ENCODE results near the gene GZF1.

The GZF1 gene

GRCh38 chr20:23396950-23397627, 35.1 kb downstream of the GZF1 start:
- no peak for DNase-seq (ENCODE audit: insufficient read length, low spot score)
- TF ChIP-seq, protein P1, sequence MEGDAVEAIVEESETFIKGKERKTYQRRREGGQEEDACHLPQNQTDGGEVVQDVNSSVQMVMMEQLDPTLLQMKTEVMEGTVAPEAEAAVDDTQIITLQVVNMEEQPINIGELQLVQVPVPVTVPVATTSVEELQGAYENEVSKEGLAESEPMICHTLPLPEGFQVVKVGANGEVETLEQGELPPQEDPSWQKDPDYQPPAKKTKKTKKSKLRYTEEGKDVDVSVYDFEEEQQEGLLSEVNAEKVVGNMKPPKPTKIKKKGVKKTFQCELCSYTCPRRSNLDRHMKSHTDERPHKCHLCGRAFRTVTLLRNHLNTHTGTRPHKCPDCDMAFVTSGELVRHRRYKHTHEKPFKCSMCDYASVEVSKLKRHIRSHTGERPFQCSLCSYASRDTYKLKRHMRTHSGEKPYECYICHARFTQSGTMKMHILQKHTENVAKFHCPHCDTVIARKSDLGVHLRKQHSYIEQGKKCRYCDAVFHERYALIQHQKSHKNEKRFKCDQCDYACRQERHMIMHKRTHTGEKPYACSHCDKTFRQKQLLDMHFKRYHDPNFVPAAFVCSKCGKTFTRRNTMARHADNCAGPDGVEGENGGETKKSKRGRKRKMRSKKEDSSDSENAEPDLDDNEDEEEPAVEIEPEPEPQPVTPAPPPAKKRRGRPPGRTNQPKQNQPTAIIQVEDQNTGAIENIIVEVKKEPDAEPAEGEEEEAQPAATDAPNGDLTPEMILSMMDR (IDR thresholded peaks at IDR 0.05; ENCODE audit: insufficient read depth, missing control alignments) = no peak
- FAIRE-seq = no peak

DNA sequence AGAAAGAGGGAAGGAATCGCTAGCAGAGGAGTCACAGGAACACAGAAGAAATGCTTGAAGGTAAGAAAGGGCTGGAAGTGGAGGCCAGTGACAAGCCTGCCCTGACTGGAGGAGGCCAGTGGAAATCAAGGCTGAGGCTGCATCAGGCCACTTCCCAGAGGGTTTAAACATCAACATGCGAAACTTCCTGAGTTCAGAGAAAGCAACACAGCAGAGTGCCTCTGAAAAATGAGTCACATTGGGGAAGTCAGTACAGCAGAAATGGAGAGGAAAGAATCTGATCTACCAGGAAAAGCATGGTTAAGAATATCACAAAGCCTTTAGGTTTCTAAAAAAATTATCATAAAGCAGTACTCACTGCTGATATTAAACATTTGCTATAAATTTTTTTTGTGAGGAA, 36.0 kb downstream of the GZF1 start:
- no peak for DNase-seq (ENCODE audit: insufficient read length, low spot score)

DNA sequence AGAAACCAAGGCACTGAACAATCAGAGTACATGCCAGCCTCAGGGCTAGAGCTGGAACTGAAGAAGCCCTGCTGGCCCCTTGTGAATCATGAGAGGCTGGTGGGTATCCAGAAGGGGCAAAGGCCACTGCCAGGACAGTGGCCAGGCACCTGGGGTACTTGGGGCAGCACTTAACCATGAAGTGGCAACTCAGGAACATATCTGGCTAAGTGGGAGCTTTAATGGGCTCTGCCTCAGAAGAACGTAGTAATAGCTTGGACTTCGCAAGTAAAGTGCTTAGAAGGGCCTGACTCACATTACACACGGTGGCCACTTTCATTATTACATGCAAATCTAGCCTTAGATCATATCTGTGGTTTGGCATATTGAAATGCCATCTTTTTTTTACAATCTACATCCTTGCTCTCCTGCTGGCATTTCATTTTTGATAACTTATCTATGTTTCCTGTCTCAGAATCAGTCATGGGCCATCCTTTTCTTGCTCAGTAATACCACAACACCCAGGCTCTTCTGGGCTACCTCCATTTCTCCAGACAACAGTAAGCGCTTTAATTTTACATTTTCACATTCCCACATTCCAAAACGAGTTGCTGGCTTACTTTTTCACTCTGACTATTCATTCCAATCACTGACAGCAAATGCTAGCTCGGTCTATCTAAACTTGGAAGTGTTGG, 37.7 kb downstream of the GZF1 start:
- TF ChIP-seq, protein P1 (IDR thresholded peaks at IDR 0.05; ENCODE audit: insufficient read depth, missing control alignments) = no peak
- DNase-seq (ENCODE audit: insufficient read length, low spot score) (no peak), FAIRE-seq (no peak)

More for the DNA sequence above, 36.0 kb downstream of the GZF1 start:
- TF ChIP-seq, protein P1 (IDR thresholded peaks at IDR 0.05; ENCODE audit: insufficient read depth, missing control alignments) = no peak
- FAIRE-seq = no peak

DNA sequence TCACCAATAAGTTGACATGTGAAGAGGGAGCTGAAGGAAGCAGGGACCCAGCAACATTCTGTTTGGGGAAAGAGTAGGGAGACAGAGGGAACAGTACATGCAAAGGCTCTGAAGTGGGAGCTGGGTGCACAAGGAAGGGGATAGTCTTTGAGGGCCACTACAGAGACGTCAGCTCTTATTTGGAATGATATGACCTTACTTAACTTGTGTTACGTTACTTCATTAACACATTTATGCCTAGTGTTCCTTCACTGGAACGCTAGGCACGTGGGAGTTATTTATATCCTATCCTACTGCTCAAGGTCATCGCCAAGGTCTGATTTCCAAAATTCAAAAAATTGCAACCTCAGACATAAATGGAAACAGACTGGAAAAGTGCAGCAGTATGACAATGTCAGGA, 39.1 kb downstream of the GZF1 start:
- FAIRE-seq = no peak
- DNase-seq (ENCODE audit: insufficient read length, low spot score) = no peak
- TF ChIP-seq, protein P1 (IDR thresholded peaks at IDR 0.05; ENCODE audit: insufficient read depth, missing control alignments) = no peak

DNA sequence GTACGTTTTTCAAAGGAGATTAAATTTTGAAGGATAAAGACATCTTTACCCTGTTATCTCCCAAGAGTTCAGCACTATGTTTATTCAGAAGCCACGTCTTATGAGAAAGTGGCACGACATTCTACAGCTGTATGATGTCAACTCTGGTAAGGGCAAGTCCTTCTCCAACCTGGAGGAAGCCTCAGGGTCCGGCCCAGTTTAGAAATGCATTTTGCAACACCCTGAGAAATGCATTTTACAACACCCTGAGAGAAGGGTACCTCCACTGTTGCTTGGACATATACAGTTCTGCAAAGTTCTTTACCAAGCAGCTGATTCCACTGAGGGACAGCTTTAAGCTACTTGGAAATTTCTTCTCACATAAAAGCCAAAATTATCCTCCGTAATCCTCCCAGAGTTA, 41.8 kb downstream of the GZF1 start:
- TF ChIP-seq, protein P1 (IDR thresholded peaks at IDR 0.05; ENCODE audit: insufficient read depth, missing control alignments) = no peak
- FAIRE-seq (no peak), DNase-seq (ENCODE audit: insufficient read length, low spot score) (no peak)

- TF ChIP-seq, protein P1 (IDR thresholded peaks at IDR 0.05; ENCODE audit: insufficient read depth, missing control alignments) = no peak
- FAIRE-seq = no peak
- DNase-seq (ENCODE audit: insufficient read length, low spot score) = no peak
Measured at GRCh38 chr20:23404196-23404595, 42.2 kb downstream of the GZF1 start.

DNA sequence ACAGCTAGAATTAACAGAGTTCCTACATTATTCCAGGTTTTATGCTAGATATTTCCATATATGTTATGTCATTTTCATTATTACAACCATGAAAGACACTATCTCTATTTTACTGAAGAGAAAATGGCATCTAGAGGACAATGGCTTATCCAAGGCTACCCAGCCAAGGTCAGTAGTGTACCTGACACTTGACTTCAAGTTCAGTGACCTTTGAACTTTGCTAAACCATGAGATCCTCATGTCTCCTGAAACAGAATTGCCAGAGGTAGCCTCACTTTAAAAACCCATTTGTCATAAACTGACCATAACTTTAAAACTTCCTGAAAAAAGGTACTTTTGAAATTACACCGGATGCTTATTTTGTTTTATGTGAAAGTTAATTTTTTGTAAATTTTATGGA, 44.9 kb downstream of the GZF1 start:
- FAIRE-seq (no peak), DNase-seq (ENCODE audit: insufficient read length, low spot score) (no peak)
- TF ChIP-seq, protein P1 (IDR thresholded peaks at IDR 0.05; ENCODE audit: insufficient read depth, missing control alignments) = no peak

All from D721Med (cell line).